Calu3 (cell line): Measurements from ENCODE around the gene IL1RL2. TPM values are rescaled to one million over a fixed set of nuclear protein-coding genes. Genes with fewer than 3 reads are reported as not detected.
A peak's percentile ranks its signal among the peaks of the same experiment; 100 is the strongest.

Experiments
- BruUV-seq: library from RNA; stranded (reverse); fragments of 400-500 nt; replicated peaks from 2 replicates; lab custom pipeline; 2021; lab: Mats Ljungman, UMichigan
- CTCF ChIA-PET: fragments of 300-600 bp; sonication (Branson Sonifier 250); formaldehyde crosslinking; loops from one replicate; lab custom pipeline; 2022; ENCODE audit warnings: antibody characterized with exemption; lab: Charles Lee
- DNase-seq: peaks from one replicate; pipeline ENCODE4 v3.0.0; 2022
- H3K27ac Mint-ChIP-seq: one replicate; pipeline ENCODE4 v1.8.0; 2022; ENCODE audit warnings: mixed read lengths; ENCODE audit not compliant: unreplicated experiment
- H3K27me3 Mint-ChIP-seq: one replicate; pipeline ENCODE4 v1.8.0; 2022; ENCODE audit warnings: mixed read lengths; ENCODE audit not compliant: unreplicated experiment
- H3K36me3 Mint-ChIP-seq: one replicate; pipeline ENCODE4 v1.8.0; 2022; ENCODE audit warnings: mild to moderate bottlenecking, moderate library complexity, mixed read lengths; ENCODE audit not compliant: insufficient read depth, unreplicated experiment
- H3K4me1 Mint-ChIP-seq: one replicate; pipeline ENCODE4 v1.8.0; 2022; ENCODE audit warnings: mild to moderate bottlenecking, low read depth, mixed read lengths; ENCODE audit not compliant: unreplicated experiment
- H3K4me3 Mint-ChIP-seq: one replicate; pipeline ENCODE4 v1.8.0; 2022; ENCODE audit warnings: mild to moderate bottlenecking, low read depth, moderate library complexity, mixed read lengths; ENCODE audit not compliant: unreplicated experiment
- H3K9me3 Mint-ChIP-seq: one replicate; pipeline ENCODE4 v1.8.0; 2022; ENCODE audit warnings: low read depth, mixed read lengths; ENCODE audit not compliant: unreplicated experiment
- CTCF ChIP-seq: fragments of 200-600 bp; IDR thresholded peaks from one replicate; pipeline ENCODE4 v1.8.0; 2022; ENCODE audit warnings: antibody characterized with exemption; ENCODE audit not compliant: unreplicated experiment
- intact Hi-C: fragments of 100-400 bp; cut with micrococcal nuclease; formaldehyde crosslinking; loops from one replicate; pipeline ENCODE4 v1.10.0; 2022; ENCODE audit not compliant: unreplicated experiment
- total RNA-seq: library from RNA; stranded (reverse); gene quantifications from 2 replicates; pipeline ENCODE4 v1.2.3, GENCODE V29; 2022

The IL1RL2 gene
- total RNA-seq, 1 experiment from 2014 or later = 0.68 TPM

- TF ChIP-seq CTCF = no peak
- intact Hi-C loops = no loop called here
- peaks cover 3% of the 10 kb centered on the region for H3K9me3 Mint-ChIP-seq
- peaks cover 18% of the 10 kb centered on the region for H3K4me1 Mint-ChIP-seq
- no peaks in the 10 kb centered on the region for H3K27me3 Mint-ChIP-seq
- H3K4me3 Mint-ChIP-seq = no peak overlapping the region
- H3K27ac Mint-ChIP-seq = no peak overlapping the region
- BruUV-seq = no TSS peak
- no peak for DNase-seq
- CTCF ChIA-PET = interaction anchor here (0.7 to 1.0 kb wide), 2 partner anchors 26 to 32 kb away, joined by 3 read pairs; no protein-coding TSS in a partner anchor
- H3K36me3 Mint-ChIP-seq = peaks cover 10% of the 10 kb centered on the region
Measured at GRCh38 chr2:102140377-102140776, 46.4 kb upstream of the IL1RL2 start.

GRCh38 chr2:102141011-102141943, 45.5 kb upstream of the IL1RL2 start:
- no peak for TF ChIP-seq CTCF
- BruUV-seq = no TSS peak
- H3K27me3 Mint-ChIP-seq = no peaks in the 10 kb centered on the region
- no peak overlapping the region for H3K27ac Mint-ChIP-seq
- DNase-seq = no peak
- no peak overlapping the region for H3K4me3 Mint-ChIP-seq
- H3K36me3 Mint-ChIP-seq = peaks cover 10% of the 10 kb centered on the region
- H3K4me1 Mint-ChIP-seq = peaks cover 18% of the 10 kb centered on the region
- peaks cover 4% of the 10 kb centered on the region for H3K9me3 Mint-ChIP-seq
- intact Hi-C loops = no loop called here
- CTCF ChIA-PET = interaction anchor here (0.6 to 1.6 kb wide), 5 partner anchors 15 to 121 kb away, joined by 3 to 9 read pairs (median 4); no protein-coding TSS in a partner anchor

- intact Hi-C loops = no loop called here
- H3K27me3 Mint-ChIP-seq = no peaks in the 10 kb centered on the region
- BruUV-seq = no TSS peak
Measured at GRCh38 chr2:102141970-102142828, 44.6 kb upstream of the IL1RL2 start, which contains the start of gene IL1R1. IL1R1 (plus strand) TSS chr2:102142746; CDS start chr2:102157725, 14,979 bp downstream.

More at GRCh38 chr2:102141970-102142828, 44.6 kb upstream of the IL1RL2 start, which contains the start of gene IL1R1:
- TF ChIP-seq CTCF = no peak
- DNase-seq = peak; percentile 80
- Mint-ChIP-seq H3K9me3 (peaks cover 9% of the 10 kb centered on the region), H3K27ac (peak within 1 kb of the TSS; percentile 28), H3K36me3 (peaks cover 10% of the 10 kb centered on the region), H3K4me3 (peak within 1 kb of the TSS; percentile 78), H3K4me1 (peaks cover 18% of the 10 kb centered on the region)
- CTCF ChIA-PET = interaction anchor here (0.6 to 1.6 kb wide), 6 partner anchors 11 to 122 kb away, joined by 3 to 9 read pairs (median 4); no protein-coding TSS in a partner anchor
